GM18951 (cell line): Measurements from ENCODE around the gene IMPG2.

Experiments
- POLR2A ChIP-seq: IDR thresholded peaks from 4 replicates; pipeline ENCODE4 v1.6.1; 2011; ENCODE audit warnings: mild to moderate bottlenecking; ENCODE audit not compliant: insufficient read length, insufficient read depth; ENCODE audit errors: extremely low read depth
- in situ Hi-C: fragments of 300-500 bp; cut with MboI; formaldehyde crosslinking; loops from one replicate; pipeline ENCODE4 v1.12.0; 2022; ENCODE audit warnings: low sequenced_read_pairs, mixed read lengths, inconsistent platforms; ENCODE audit not compliant: unreplicated experiment

The IMPG2 gene

GRCh38 chr3:101212730-101213129 is 107.6 kb downstream of the IMPG2 start:
- in situ Hi-C loops = no loop called here
- TF ChIP-seq POLR2A = no peak

GRCh38 chr3:101204246-101204645 is 116.1 kb downstream of the IMPG2 start:
- in situ Hi-C loops = no loop called here
- TF ChIP-seq POLR2A = no peak

GRCh38 chr3:101203411-101203810 is 117.0 kb downstream of the IMPG2 start:
- in situ Hi-C loops = no loop called here
- no peak for TF ChIP-seq POLR2A

GRCh38 chr3:101202640-101203039 is 117.7 kb downstream of the IMPG2 start:
- TF ChIP-seq POLR2A = no peak
- in situ Hi-C loops = no loop called here

- in situ Hi-C loops = no loop called here
- no peak for TF ChIP-seq POLR2A
These were observed 119.9 kb downstream of the IMPG2 start for GRCh38 chr3:101200461-101200860.

GRCh38 chr3:101195951-101196713 is 124.2 kb downstream of the IMPG2 start:
- no peak for TF ChIP-seq POLR2A
- in situ Hi-C loops = no loop called here

- TF ChIP-seq POLR2A = no peak
- in situ Hi-C loops = no loop called here
These were observed 126.0 kb downstream of the IMPG2 start for GRCh38 chr3:101194392-101194791.

- in situ Hi-C loops = no loop called here
- no peak for TF ChIP-seq POLR2A
These were observed 126.4 kb downstream of the IMPG2 start for GRCh38 chr3:101193957-101194356.

- in situ Hi-C loops = no loop called here
- TF ChIP-seq POLR2A = no peak
These were observed 130.6 kb downstream of the IMPG2 start for GRCh38 chr3:101189796-101190195.

GRCh38 chr3:101189176-101189575 is 131.2 kb downstream of the IMPG2 start:
- in situ Hi-C loops = no loop called here
- TF ChIP-seq POLR2A = no peak

- TF ChIP-seq POLR2A = no peak
- in situ Hi-C loops = no loop called here
These were observed 135.0 kb downstream of the IMPG2 start for GRCh38 chr3:101185341-101185740.

- TF ChIP-seq POLR2A = no peak
These were observed 136.3 kb downstream of the IMPG2 start for GRCh38 chr3:101184111-101184510.

GRCh38 chr3:101183151-101183550 is 137.2 kb downstream of the IMPG2 start:
- in situ Hi-C loops = no loop called here
- TF ChIP-seq POLR2A = no peak

More at GRCh38 chr3:101184111-101184510, 136.3 kb downstream of the IMPG2 start:
- in situ Hi-C loops = no loop called here

GRCh38 chr3:101182734-101183133 is 137.6 kb downstream of the IMPG2 start:
- in situ Hi-C loops = no loop called here
- no peak for TF ChIP-seq POLR2A
